B cell (primary cell): ENCODE results near the gene XIRP2. TPM values are rescaled to one million over a fixed set of nuclear protein-coding genes. Genes with fewer than 3 reads are reported as not detected.

Experiments used
- ATAC-seq: fragments of 200-7000 bp; cut with Tn5 transposase; one replicate; pipeline ENCODE4 v1.10.0; 2021; ENCODE audit warnings: low read depth, mild to moderate bottlenecking, moderate number of reproducible peaks, moderate library complexity
- CTCF ChIA-PET: fragments of 350-600 bp; sonication (Branson Sonifier 250); formaldehyde crosslinking; loops from one replicate; lab custom pipeline; 2021; ENCODE audit warnings: antibody characterized with exemption, inconsistent platforms; lab: Charles Lee
- POLR2A ChIA-PET: fragments of 350-600 bp; sonication (Branson Sonifier 250); formaldehyde crosslinking; loops from one replicate; lab custom pipeline; 2021; ENCODE audit warnings: antibody characterized with exemption; lab: Charles Lee
- DNase-seq: peaks from one replicate; pipeline ENCODE4 v3.0.0; 2013
- H2AFZ ChIP-seq: 2 replicates; pipeline ENCODE4 v1.6.1; 2012; ENCODE audit warnings: mild to moderate bottlenecking, low read depth, low read length; ENCODE audit not compliant: insufficient read depth, poor library complexity, severe bottlenecking
- H3K27ac ChIP-seq, 2 donors: 1 replicate in 1 of 2; 2 replicates in 1 of 2; pipeline ENCODE4 v1.5.1; 2012 to 2013; ENCODE audit warnings: low read length in 2 of 2, mild to moderate bottlenecking in 2 of 2, moderate library complexity in 1 of 2
- H3K27me3 ChIP-seq, 4 experiments: fragments of 200-600 bp in 1 of 4; sonication (generic) in 1 of 4; replicated peaks in 1 of 4; 1 replicate in 2 of 4; 2 replicates in 2 of 4; pipeline versions ENCODE4 v1.6.1 to v1.7.0; 2013 to 2016; ENCODE audit warnings: low read length in 3 of 4, mild to moderate bottlenecking in 2 of 4, mixed read lengths in 1 of 4, moderate library complexity in 1 of 4; ENCODE audit not compliant: insufficient read depth in 4 of 4, control insufficient read depth in 3 of 4; ENCODE audit errors: control extremely low read depth in 1 of 4
- H3K36me3 ChIP-seq, 2 experiments: replicated peaks in 1 of 2; 1 replicate in 1 of 2; 2 replicates in 1 of 2; pipeline versions ENCODE4 v1.6.1 to v1.7.1; 2013; ENCODE audit warnings: low read length in 1 of 2; ENCODE audit not compliant: insufficient read depth in 2 of 2, control insufficient read depth in 1 of 2; ENCODE audit errors: control extremely low read depth in 1 of 2, extremely low read depth in 1 of 2
- H3K4me1 ChIP-seq, 2 donors: fragments of 200-600 bp in 1 of 2; sonication (generic) in 1 of 2; 1 replicate in 1 of 2; 2 replicates in 1 of 2; pipeline versions ENCODE4 v1.5.1 to v1.6.1; 2013 to 2017; ENCODE audit warnings: low read length in 2 of 2; ENCODE audit not compliant: control insufficient read depth in 2 of 2, insufficient read depth in 2 of 2
- H3K4me2 ChIP-seq: replicated peaks from 2 replicates; pipeline ENCODE3; 2012; ENCODE audit warnings: mild to moderate bottlenecking, low read depth, low read length; ENCODE audit not compliant: poor library complexity, severe bottlenecking
- H3K4me3 ChIP-seq, 5 experiments: fragments of 200-600 bp in 1 of 5; sonication (generic) in 1 of 5; 1 replicate in 3 of 5; 2 replicates in 2 of 5; pipeline versions ENCODE4 v1.5.1 to v1.7.0; 2011 to 2016; ENCODE audit warnings: low read length in 4 of 5, mild to moderate bottlenecking in 4 of 5, low read depth in 2 of 5, control low read depth in 1 of 5, moderate library complexity in 1 of 5; ENCODE audit not compliant: insufficient read depth in 1 of 5; ENCODE audit errors: control extremely low read depth in 1 of 5, extremely low read depth in 1 of 5
- H3K79me2 ChIP-seq: fragments of 200-600 bp; sonication (generic); one replicate; pipeline ENCODE4 v1.6.0; 2016; ENCODE audit warnings: low read length; ENCODE audit not compliant: control insufficient read depth, insufficient read depth
- H3K9ac ChIP-seq: fragments of 200-600 bp; sonication (generic); 2 replicates; pipeline ENCODE4 v1.6.1; 2017; ENCODE audit warnings: mild to moderate bottlenecking, low read length, moderate library complexity
- H3K9me3 ChIP-seq, 3 donors: one replicate each; pipeline versions ENCODE4 v1.6.1 to v1.7.1; 2013; ENCODE audit warnings: low read length in 2 of 3; ENCODE audit not compliant: control insufficient read depth in 2 of 3, insufficient read depth in 1 of 3; ENCODE audit errors: control extremely low read depth in 1 of 3
- H4K20me1 ChIP-seq: 2 replicates; pipeline ENCODE4 v1.6.0; 2012; ENCODE audit warnings: mild to moderate bottlenecking, low read length; ENCODE audit not compliant: insufficient read depth, control insufficient read depth, poor library complexity, severe bottlenecking
- H3K27ac Mint-ChIP-seq: one replicate; pipeline ENCODE4 v1.8.0; 2021; ENCODE audit warnings: mixed read lengths
- H3K27me3 Mint-ChIP-seq: one replicate; pipeline ENCODE4 v1.8.0; 2021; ENCODE audit warnings: mixed read lengths
- H3K4me1 Mint-ChIP-seq: one replicate; pipeline ENCODE4 v1.8.0; 2021; ENCODE audit warnings: mixed read lengths
- H3K4me3 Mint-ChIP-seq: one replicate; pipeline ENCODE4 v1.8.0; 2021; ENCODE audit warnings: mixed read lengths
- H3K9me3 Mint-ChIP-seq: one replicate; pipeline ENCODE4 v1.8.0; 2022; ENCODE audit warnings: mixed read lengths; ENCODE audit not compliant: insufficient read depth
- CTCF ChIP-seq: fragments of 200-600 bp; IDR thresholded peaks from one replicate; pipeline ENCODE4 v1.8.0; 2022; ENCODE audit warnings: antibody characterized with exemption, mild to moderate bottlenecking
- EZH2 ChIP-seq: IDR thresholded peaks from 2 replicates; pipeline ENCODE4 v1.6.1; 2012; ENCODE audit warnings: borderline replicate concordance, low read depth, mild to moderate bottlenecking, moderate library complexity, low read length; ENCODE audit not compliant: insufficient read depth, poor library complexity, severe bottlenecking
- whole genome bisulfite sequencing: methylation state at CpG from one replicate; pipeline ENCODE4 v1.1.5; 2013; ENCODE audit warnings: missing lambda C conversion rate; ENCODE audit not compliant: insufficient coverage; 5-methylcytosine and 5-hydroxymethylcytosine counted together
- intact Hi-C: fragments of 100-400 bp; cut with micrococcal nuclease; formaldehyde crosslinking; loops from one replicate; pipeline ENCODE4 v1.10.0; 2022
- polyA plus RNA-seq: library from polyadenylated mRNA; depleted of rRNA; stranded (reverse); fragments of >200 nt; gene quantifications from 2 replicates; pipeline ENCODE4 v1.2.3, GENCODE V29; 2012
- total RNA-seq, 2 donors: library from RNA; stranded (reverse); fragments of 120-200 nt in 1 of 2; gene quantifications; 1 replicate in 1 of 2; 2 replicates in 1 of 2; pipeline versions ENCODE4 v1.2.3 to v1.2.4, GENCODE V29; 2013 to 2022

The XIRP2 gene
- total and polyA plus RNA-seq, 2 donors (not counting 1 experiment from before 2014, with no cell fraction given): not detected

- intact Hi-C loops: no loop called here
- Histone ChIP-seq H3K27me3 (no peaks in the 10 kb centered on the region), H3K4me2 (no peak overlapping the region), H3K79me2 (no peaks in the 10 kb centered on the region), H3K36me3 (no peaks in the 10 kb centered on the region), H2AFZ (no peak overlapping the region), H3K9ac (no peak overlapping the region), H4K20me1 (no peaks in the 10 kb centered on the region), H3K9me3 (peaks cover 0 to 3% (median 0%) of the 10 kb centered on the region in 3 donors), H3K4me1 (no peaks in the 10 kb centered on the region), H3K4me3 (no peak overlapping the region), H3K27ac (no peak overlapping the region)
- TF ChIP-seq EZH2: no peak
- TF ChIP-seq CTCF: no peak
- no CpG with 5 or more reads among the region's 1 CpG for WGBS
- H3K4me3 Mint-ChIP-seq: no peak overlapping the region
- no peaks in the 10 kb centered on the region for H3K27me3 Mint-ChIP-seq
- POLR2A ChIA-PET: no interaction called here
- no peaks in the 10 kb centered on the region for H3K4me1 Mint-ChIP-seq
- DNase-seq: no peak
- peaks cover 2% of the 10 kb centered on the region for H3K9me3 Mint-ChIP-seq
- no peak for ATAC-seq
- H3K27ac Mint-ChIP-seq: no peak overlapping the region
- CTCF ChIA-PET: no interaction called here
Measured at GRCh38 chr2:166932032-166932431, 43.8 kb downstream of the XIRP2 start.

- CTCF ChIA-PET: no interaction called here
- no peaks in the 10 kb centered on the region for H3K36me3 ChIP-seq
- H3K27ac ChIP-seq: no peak overlapping the region
- H3K9me3 Mint-ChIP-seq: peaks cover 2% of the 10 kb centered on the region
- H3K9me3 ChIP-seq: peaks cover 0 to 3% (median 0%) of the 10 kb centered on the region in 3 donors
- no peak for ATAC-seq
- TF ChIP-seq CTCF: no peak
- TF ChIP-seq EZH2: no peak
- H4K20me1 ChIP-seq: no peaks in the 10 kb centered on the region
- 56% methylated on average over 1 of the region's 5 CpGs for WGBS
- DNase-seq: no peak
- POLR2A ChIA-PET: no interaction called here
- H3K4me3 Mint-ChIP-seq: no peak overlapping the region
- no peaks in the 10 kb centered on the region for H3K4me1 ChIP-seq
- no peaks in the 10 kb centered on the region for H3K27me3 ChIP-seq
- no peak overlapping the region for H3K4me2 ChIP-seq
- H3K27me3 Mint-ChIP-seq: no peaks in the 10 kb centered on the region
- H3K4me1 Mint-ChIP-seq: no peaks in the 10 kb centered on the region
- intact Hi-C loops: no loop called here
- no peak overlapping the region for H3K27ac Mint-ChIP-seq
- no peak overlapping the region for H3K9ac ChIP-seq
- H2AFZ ChIP-seq: no peak overlapping the region
- no peaks in the 10 kb centered on the region for H3K79me2 ChIP-seq
- H3K4me3 ChIP-seq: no peak overlapping the region
Measured at GRCh38 chr2:166934817-166935216, 46.5 kb downstream of the XIRP2 start.
